Right lobe of liver (tissue), 4 donors: ENCODE results near the gene ZSWIM5.

Experiments used
- CTCF ChIP-seq, 4 donors: fragments of 200-600 bp in 3 of 4; fragments of 450-650 bp in 1 of 4; IDR thresholded peaks; one replicate each; pipeline versions ENCODE4 v1.5.1 to v1.8.0; 2016 to 2022; ENCODE audit warnings: antibody characterized with exemption in 4 of 4, mild to moderate bottlenecking in 2 of 4
- POLR2A ChIP-seq: fragments of 450-650 bp; IDR thresholded peaks from one replicate; pipeline ENCODE4 v1.6.1; 2017; ENCODE audit warnings: antibody characterized with exemption, mild to moderate bottlenecking
- donor health status: DM: no; HTN: no; CAD: no.
- donor health status: DM: no; HTN: no; CAD: no.
- donor health status: DM: no; HTN: yes; CAD: no.

- TF ChIP-seq CTCF (IDR thresholded peaks at IDR 0.05) (no peak), POLR2A (no peak)
These were observed 202.7 kb downstream of the ZSWIM5 start for GRCh38 chr1:45003741-45004140.
